ENCODE results near the gene DDHD1. TPM values are rescaled to one million over a fixed set of nuclear protein-coding genes. Genes with fewer than 3 reads are reported as not detected.

The DDHD1 gene
- total RNA-seq, 2 experiments from 2014 or later = 42.5 to 44.5 TPM

GRCh38 chr14:53148671-53149070 lies 4.5 kb downstream of the DDHD1 start:
- TF ChIP-seq CTCF (IDR thresholded peaks at IDR 0.05) = no peak
- Histone ChIP-seq H3K27me3 (ENCODE audit: control insufficient read depth in 1 of 2, insufficient read depth in 2 of 2, low read length in 2 of 2) (no peaks in the 10 kb centered on the region), H3K4me1 (ENCODE audit: insufficient read depth, low read length) (peaks cover 34% of the 10 kb centered on the region), H3K4me3 (ENCODE audit: low read length) (no peak overlapping the region), H3K36me3 (ENCODE audit: insufficient read depth, low read length) (no peaks in the 10 kb centered on the region), H3K9me3 (ENCODE audit: control insufficient read depth in 1 of 2, insufficient read depth in 1 of 2, low read length in 2 of 2) (no peaks in the 10 kb centered on the region), H3K27ac (ENCODE audit: low read depth in 1 of 2, low read length in 2 of 2) (no peak overlapping the region)
- Mint-ChIP-seq H3K4me1 (ENCODE audit: low read depth) (peaks cover 78% of the 10 kb centered on the region), H3K4me3 (peak overlapping the region; percentile 52), H3K9me3 (no peaks in the 10 kb centered on the region), H3K27me3 (no peaks in the 10 kb centered on the region), H3K36me3 (ENCODE audit: low read depth) (peaks cover 37% of the 10 kb centered on the region), H3K27ac (no peak overlapping the region)
- ChIA-PET CTCF (no interaction called here), POLR2A (interaction anchor here (1.3 kb wide), 1 partner anchor 39 kb away, joined by 4 read pairs; no protein-coding TSS in a partner anchor)
- intact Hi-C loops (cut with DNase I, micrococcal nuclease) = no loop called here
- DNase-seq = peak in 1 of 14 experiments; percentile 54
- no peak for ATAC-seq (ENCODE audit: poor library complexity)

GRCh38 chr14:53147893-53148292 lies 5.2 kb downstream of the DDHD1 start:
- H3K36me3 Mint-ChIP-seq (ENCODE audit: low read depth) = peaks cover 39% of the 10 kb centered on the region
- no peak overlapping the region for H3K4me3 ChIP-seq (ENCODE audit: low read length)
- H3K9me3 ChIP-seq (ENCODE audit: control insufficient read depth in 1 of 2, insufficient read depth in 1 of 2, low read length in 2 of 2) = peaks cover 0 to 2% of the 10 kb centered on the region in 2 experiments
- no peak for DNase-seq
- no peaks in the 10 kb centered on the region for H3K27me3 Mint-ChIP-seq
- no peaks in the 10 kb centered on the region for H3K27me3 ChIP-seq (ENCODE audit: control insufficient read depth in 1 of 2, insufficient read depth in 2 of 2, low read length in 2 of 2)
- H3K27ac Mint-ChIP-seq = no peak overlapping the region
- no peak overlapping the region for H3K4me3 Mint-ChIP-seq
- no peak overlapping the region for H3K27ac ChIP-seq (ENCODE audit: low read depth in 1 of 2, low read length in 2 of 2)
- POLR2A ChIA-PET = interaction anchor here (1.3 kb wide), 1 partner anchor 39 kb away, joined by 4 read pairs; no protein-coding TSS in a partner anchor
- H3K9me3 Mint-ChIP-seq = no peaks in the 10 kb centered on the region
- no peak for ATAC-seq (ENCODE audit: poor library complexity)
- no peak for TF ChIP-seq CTCF (IDR thresholded peaks at IDR 0.05)
- CTCF ChIA-PET = no interaction called here
- H3K4me1 Mint-ChIP-seq (ENCODE audit: low read depth) = peaks cover 80% of the 10 kb centered on the region
- intact Hi-C loops (cut with DNase I, micrococcal nuclease) = no loop called here
- no peaks in the 10 kb centered on the region for H3K36me3 ChIP-seq (ENCODE audit: insufficient read depth, low read length)
- H3K4me1 ChIP-seq (ENCODE audit: insufficient read depth, low read length) = peaks cover 30% of the 10 kb centered on the region

- Histone ChIP-seq H3K27ac (ENCODE audit: low read depth in 1 of 2, low read length in 2 of 2) (no peak overlapping the region), H3K4me3 (ENCODE audit: low read length) (no peak overlapping the region), H3K36me3 (ENCODE audit: insufficient read depth, low read length) (no peaks in the 10 kb centered on the region), H3K27me3 (ENCODE audit: control insufficient read depth in 1 of 2, insufficient read depth in 2 of 2, low read length in 2 of 2) (no peaks in the 10 kb centered on the region), H3K4me1 (ENCODE audit: insufficient read depth, low read length) (peaks cover 30% of the 10 kb centered on the region), H3K9me3 (ENCODE audit: control insufficient read depth in 1 of 2, insufficient read depth in 1 of 2, low read length in 2 of 2) (peaks cover 0 to 9% of the 10 kb centered on the region in 2 experiments)
- DNase-seq = no peak
- H3K36me3 Mint-ChIP-seq (ENCODE audit: low read depth) = peaks cover 42% of the 10 kb centered on the region
- H3K4me3 Mint-ChIP-seq = no peak overlapping the region
- ATAC-seq (ENCODE audit: poor library complexity) = no peak
- CTCF ChIA-PET = no interaction called here
- intact Hi-C loops (cut with DNase I, micrococcal nuclease) = no loop called here
- no peaks in the 10 kb centered on the region for H3K9me3 Mint-ChIP-seq
- H3K4me1 Mint-ChIP-seq (ENCODE audit: low read depth) = peaks cover 80% of the 10 kb centered on the region
- POLR2A ChIA-PET = interaction anchor here (1.3 kb wide), 1 partner anchor 38 kb away, joined by 4 read pairs; no protein-coding TSS in a partner anchor
- TF ChIP-seq CTCF (IDR thresholded peaks at IDR 0.05) = no peak
- no peak overlapping the region for H3K27ac Mint-ChIP-seq
- H3K27me3 Mint-ChIP-seq = no peaks in the 10 kb centered on the region
These were observed 5.9 kb downstream of the DDHD1 start for GRCh38 chr14:53147208-53147607.
